Effector CD8-positive, alpha-beta T cell (primary cell): ENCODE data around the gene TAF10.

Experiments
- DNase-seq: peaks from one replicate; lab custom pipeline; 2025; lab: John Stamatoyannopoulos, UW

The TAF10 gene

GRCh38 chr11:6640985-6641701 is 29.1 kb upstream of the TAF10 start:
- DNase-seq, result no peak

- no peak for DNase-seq
These were observed 28.3 kb upstream of the TAF10 start for GRCh38 chr11:6640036-6640984.

- DNase-seq, result no peak
These were observed 26.4 kb upstream of the TAF10 start for GRCh38 chr11:6638429-6638828.

GRCh38 chr11:6637871-6638270 is 25.9 kb upstream of the TAF10 start:
- no peak for DNase-seq

GRCh38 chr11:6636480-6636879 is 24.5 kb upstream of the TAF10 start:
- no peak for DNase-seq

GRCh38 chr11:6635082-6635932 is 23.3 kb upstream of the TAF10 start:
- DNase-seq, result no peak

- no peak for DNase-seq
These were observed 22.5 kb upstream of the TAF10 start for GRCh38 chr11:6634534-6634933.

- no peak for DNase-seq
These were observed 21.7 kb upstream of the TAF10 start for GRCh38 chr11:6633422-6634408.

- DNase-seq, result no peak
These were observed 20.4 kb upstream of the TAF10 start for GRCh38 chr11:6632116-6633073.

GRCh38 chr11:6631361-6631890 is 19.4 kb upstream of the TAF10 start:
- DNase-seq, result no peak

- no peak for DNase-seq
These were observed 18.7 kb upstream of the TAF10 start for GRCh38 chr11:6630632-6631291.

- no peak for DNase-seq
These were observed 18.0 kb upstream of the TAF10 start for GRCh38 chr11:6629892-6630631.

- DNase-seq, result no peak
These were observed 17.5 kb upstream of the TAF10 start for GRCh38 chr11:6629573-6629891.

GRCh38 chr11:6628526-6628925 is 16.5 kb upstream of the TAF10 start:
- DNase-seq, result no peak

- no peak for DNase-seq
These were observed 15.8 kb upstream of the TAF10 start for GRCh38 chr11:6627762-6628241.

- no peak for DNase-seq
These were observed 15.2 kb upstream of the TAF10 start for GRCh38 chr11:6626971-6627761.

GRCh38 chr11:6625832-6626420 is 13.9 kb upstream of the TAF10 start:
- no peak for DNase-seq
